Trophoblast cell (in vitro differentiated cells and primary cell): ENCODE results near the gene KBTBD13.
A peak's percentile ranks its signal among the peaks of the same experiment; 100 is the strongest.

Experiments used
- DNase-seq, 2 donors: peaks; one replicate each; pipeline ENCODE4 v3.0.0-alpha.2; 2016
- H2AFZ ChIP-seq: 2 replicates; pipeline ENCODE4 v1.6.1; 2013; ENCODE audit warnings: low read length, moderate library complexity, mild to moderate bottlenecking; ENCODE audit not compliant: insufficient read depth, poor library complexity
- H2AK5ac ChIP-seq: 2 replicates; pipeline ENCODE4 v1.6.1; 2013; ENCODE audit warnings: mild to moderate bottlenecking, low read length
- H2BK120ac ChIP-seq: 2 replicates; pipeline ENCODE4 v1.6.1; 2013; ENCODE audit warnings: low read length, mild to moderate bottlenecking, moderate library complexity; ENCODE audit not compliant: insufficient read depth, poor library complexity
- H2BK12ac ChIP-seq: 2 replicates; pipeline ENCODE4 v1.6.1; 2013; ENCODE audit warnings: mild to moderate bottlenecking, low read length, moderate library complexity
- H2BK5ac ChIP-seq: 2 replicates; pipeline ENCODE4 v1.6.1; 2013; ENCODE audit warnings: low read length, low read depth, moderate library complexity, mild to moderate bottlenecking; ENCODE audit not compliant: poor library complexity
- H3K14ac ChIP-seq: 2 replicates; pipeline ENCODE4 v1.6.1; 2013; ENCODE audit warnings: mild to moderate bottlenecking, low read length
- H3K18ac ChIP-seq: 2 replicates; pipeline ENCODE4 v1.6.1; 2013; ENCODE audit warnings: mild to moderate bottlenecking, low read length
- H3K23ac ChIP-seq: 2 replicates; pipeline ENCODE4 v1.6.1; 2013; ENCODE audit warnings: low read length
- H3K27ac ChIP-seq: 2 replicates; pipeline ENCODE4 v1.5.1; 2013; ENCODE audit warnings: low read depth, mild to moderate bottlenecking, inconsistent platforms, low read length, moderate library complexity
- H3K27me3 ChIP-seq: 2 replicates; pipeline ENCODE4 v1.6.1; 2013; ENCODE audit warnings: inconsistent platforms, mild to moderate bottlenecking, low read length, moderate library complexity; ENCODE audit not compliant: insufficient read depth
- H3K36me3 ChIP-seq, 2 experiments: 1 replicate in 1 of 2; 2 replicates in 1 of 2; pipeline ENCODE4 v1.6.1; 2013; ENCODE audit warnings: low read length in 2 of 2, mild to moderate bottlenecking in 2 of 2, moderate library complexity in 1 of 2; ENCODE audit not compliant: insufficient read depth in 2 of 2, control insufficient read depth in 1 of 2
- H3K4ac ChIP-seq: 2 replicates; pipeline ENCODE4 v1.6.1; 2013; ENCODE audit warnings: low read depth, mild to moderate bottlenecking, low read length, moderate library complexity
- H3K4me1 ChIP-seq, 2 experiments: 1 replicate in 1 of 2; 2 replicates in 1 of 2; pipeline ENCODE4 v1.6.1; 2013; ENCODE audit warnings: low read length in 2 of 2, mild to moderate bottlenecking in 2 of 2, moderate library complexity in 1 of 2; ENCODE audit not compliant: insufficient read depth in 2 of 2, control insufficient read depth in 1 of 2
- H3K4me2 ChIP-seq: 2 replicates; pipeline ENCODE4 v1.6.1; 2013; ENCODE audit warnings: inconsistent platforms, mild to moderate bottlenecking, low read length, moderate library complexity
- H3K4me3 ChIP-seq: 2 replicates; pipeline ENCODE4 v1.5.1; 2013; ENCODE audit warnings: mild to moderate bottlenecking, low read depth, low read length, inconsistent platforms
- H3K79me1 ChIP-seq: one replicate; pipeline ENCODE4 v1.6.1; 2013; ENCODE audit warnings: low read length
- H3K79me2 ChIP-seq: 2 replicates; pipeline ENCODE4 v1.6.1; 2013; ENCODE audit warnings: low read length, mild to moderate bottlenecking; ENCODE audit not compliant: control insufficient read depth, insufficient read depth, poor library complexity
- H3K9ac ChIP-seq: 2 replicates; pipeline ENCODE4 v1.6.1; 2013; ENCODE audit warnings: mild to moderate bottlenecking, low read length
- H3K9me3 ChIP-seq: 2 replicates; pipeline ENCODE4 v1.6.1; 2013; ENCODE audit warnings: low read depth, mild to moderate bottlenecking, control low read depth, inconsistent platforms, low read length; ENCODE audit not compliant: insufficient read depth
- H4K12ac ChIP-seq: 2 replicates; pipeline ENCODE4 v1.6.1; 2013; ENCODE audit warnings: low read depth, mild to moderate bottlenecking, low read length, moderate library complexity
- H4K8ac ChIP-seq: 2 replicates; pipeline ENCODE4 v1.6.1; 2013; ENCODE audit warnings: low read depth, mild to moderate bottlenecking, low read length, moderate library complexity
- H4K91ac ChIP-seq: one replicate; pipeline ENCODE4 v1.6.1; 2013; ENCODE audit warnings: low read depth, mild to moderate bottlenecking, low read length, moderate library complexity
- WGBS: extraction: QIAGEN DNeasy Blood & Tissue Kit; methylation state at CpG from one replicate; pipeline ENCODE4 v1.1.7; 2013; ENCODE audit warnings: missing lambda C conversion rate; ENCODE audit not compliant: insufficient read length, insufficient coverage; ENCODE audit errors: extremely low coverage; 5-methylcytosine and 5-hydroxymethylcytosine counted together

KBTBD13 gene

DNA sequence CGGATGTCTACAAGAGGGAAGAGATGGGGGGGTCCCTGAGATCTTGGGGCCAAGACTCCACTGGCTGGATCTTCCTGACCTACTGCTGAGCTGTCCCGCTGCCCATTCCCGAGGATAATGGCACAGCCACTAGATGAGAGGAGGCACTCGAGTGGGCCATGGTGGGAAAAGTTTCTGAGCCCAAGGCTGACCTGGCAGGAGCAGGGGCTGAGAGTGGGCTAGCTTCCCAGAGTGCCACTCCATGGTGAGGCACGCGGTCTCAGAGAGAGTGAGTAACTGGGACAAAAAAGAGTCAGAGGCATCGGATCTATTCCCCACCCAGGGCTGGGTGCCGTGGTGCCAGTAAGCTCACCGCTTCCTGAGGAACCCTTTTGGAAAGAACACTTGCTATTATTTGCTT is 20.4 kb upstream of the KBTBD13 start:
- Histone ChIP-seq H3K23ac (no peak overlapping the region), H2AK5ac (peak overlapping the region; percentile 50), H3K9me3 (peaks cover 2% of the 10 kb centered on the region), H2BK5ac (peak overlapping the region; percentile 11), H3K4ac (peak overlapping the region; percentile 28), H4K91ac (peak overlapping the region; percentile 52), H3K36me3 (peaks cover 0 to 2% of the 10 kb centered on the region in 2 experiments), H3K27ac (peak overlapping the region; percentile 42), H2BK12ac (peak overlapping the region; percentile 51), H3K4me1 (peaks cover 13 to 22% of the 10 kb centered on the region in 2 experiments), H2BK120ac (peak overlapping the region; percentile 9), H3K79me1 (peaks cover 3% of the 10 kb centered on the region), H4K8ac (no peak overlapping the region), H3K18ac (peak overlapping the region; percentile 27), H3K4me3 (no peak overlapping the region), H2AFZ (no peak overlapping the region), H3K27me3 (no peaks in the 10 kb centered on the region), H4K12ac (no peak overlapping the region), H3K4me2 (no peak overlapping the region), H3K79me2 (no peaks in the 10 kb centered on the region), H3K14ac (peak overlapping the region; percentile 63), H3K9ac (no peak overlapping the region)
- WGBS = no CpG with 5 or more reads among the region's 9 CpGs
- DNase-seq = no peak

DNA sequence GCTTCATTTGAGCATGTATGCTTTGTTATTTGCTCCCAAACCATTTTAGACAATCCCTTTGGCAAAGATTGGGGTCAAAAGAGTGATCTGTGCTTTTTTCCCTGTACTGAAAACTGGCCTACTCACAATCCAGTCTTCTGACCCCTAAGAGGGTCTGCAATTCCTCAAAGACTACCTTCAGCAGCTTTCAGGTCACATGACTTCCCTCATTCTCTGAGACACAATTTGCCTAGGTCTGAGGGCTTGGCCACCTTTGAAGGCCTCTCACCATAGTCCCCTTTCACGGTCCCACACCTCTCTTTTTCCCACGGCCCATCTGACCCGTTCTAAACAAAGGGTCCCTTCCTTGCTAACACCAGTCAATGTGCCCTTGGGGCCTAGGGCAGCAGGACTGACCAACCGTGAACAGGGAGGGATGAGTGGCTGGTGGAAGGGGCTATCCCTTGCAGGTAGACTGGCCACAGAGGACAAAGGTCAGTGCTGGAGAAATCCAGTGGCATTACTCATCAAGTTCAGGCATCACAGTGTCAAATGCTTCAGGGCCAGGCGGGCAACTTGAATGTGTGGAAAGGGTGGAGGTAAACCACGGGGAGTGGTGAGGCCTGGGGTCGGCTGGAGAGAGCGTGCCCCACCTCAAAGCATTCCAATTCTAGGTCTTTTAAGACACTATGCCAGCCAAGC is 19.5 kb upstream of the KBTBD13 start:
- Histone ChIP-seq H4K91ac (no peak overlapping the region), H3K79me1 (peaks cover 3% of the 10 kb centered on the region), H2BK120ac (no peak overlapping the region), H3K79me2 (no peaks in the 10 kb centered on the region), H2AK5ac (no peak overlapping the region), H3K4me1 (peaks cover 13 to 23% of the 10 kb centered on the region in 2 experiments), H3K9ac (no peak overlapping the region), H3K36me3 (peaks cover 0 to 2% of the 10 kb centered on the region in 2 experiments), H3K23ac (no peak overlapping the region), H3K18ac (no peak overlapping the region), H3K27ac (peak overlapping the region; percentile 51), H3K4ac (no peak overlapping the region), H3K14ac (no peak overlapping the region), H3K27me3 (no peaks in the 10 kb centered on the region), H3K4me2 (peak overlapping the region; percentile 32), H4K12ac (no peak overlapping the region), H3K9me3 (peaks cover 2% of the 10 kb centered on the region), H2BK5ac (no peak overlapping the region), H2BK12ac (no peak overlapping the region), H4K8ac (no peak overlapping the region), H2AFZ (no peak overlapping the region), H3K4me3 (no peak overlapping the region)
- no CpG with 5 or more reads among the region's 8 CpGs for WGBS
- DNase-seq = peak; percentile 66 to 82

DNA sequence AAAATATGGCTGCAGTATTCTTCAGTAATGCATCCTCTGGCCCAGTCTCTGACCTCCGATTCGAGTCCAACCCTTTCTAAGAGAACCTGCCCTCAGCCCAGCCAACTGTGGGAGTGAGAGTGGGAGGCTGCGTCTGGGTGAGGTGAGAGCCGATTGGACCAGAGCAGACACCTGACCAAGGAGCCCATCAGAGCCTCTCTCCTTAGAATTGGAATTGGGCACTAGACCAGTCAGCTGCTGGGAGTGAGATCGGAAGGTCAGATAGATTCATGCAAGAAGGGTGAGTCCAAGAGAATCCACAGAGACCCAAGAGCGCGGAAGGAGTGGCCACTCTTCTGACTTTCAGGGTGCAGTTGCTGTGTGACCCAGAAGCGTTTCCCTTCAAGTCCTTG is 19.0 kb upstream of the KBTBD13 start:
- Histone ChIP-seq H3K4me3 (no peak overlapping the region), H3K79me2 (no peaks in the 10 kb centered on the region), H3K9me3 (peaks cover 2% of the 10 kb centered on the region), H4K91ac (peak overlapping the region; percentile 11), H3K18ac (no peak overlapping the region), H3K36me3 (peaks cover 0 to 2% of the 10 kb centered on the region in 2 experiments), H3K23ac (no peak overlapping the region), H3K27ac (peak overlapping the region; percentile 51), H4K12ac (no peak overlapping the region), H3K4ac (no peak overlapping the region), H2BK120ac (no peak overlapping the region), H2AFZ (no peak overlapping the region), H3K9ac (no peak overlapping the region), H2BK12ac (no peak overlapping the region), H3K79me1 (peaks cover 3% of the 10 kb centered on the region), H3K14ac (no peak overlapping the region), H2BK5ac (no peak overlapping the region), H3K4me1 (peaks cover 16 to 29% of the 10 kb centered on the region in 2 experiments), H3K27me3 (no peaks in the 10 kb centered on the region), H4K8ac (no peak overlapping the region), H2AK5ac (no peak overlapping the region), H3K4me2 (peak overlapping the region; percentile 32)
- no peak for DNase-seq
- no CpG with 5 or more reads among the region's 8 CpGs for WGBS

DNA sequence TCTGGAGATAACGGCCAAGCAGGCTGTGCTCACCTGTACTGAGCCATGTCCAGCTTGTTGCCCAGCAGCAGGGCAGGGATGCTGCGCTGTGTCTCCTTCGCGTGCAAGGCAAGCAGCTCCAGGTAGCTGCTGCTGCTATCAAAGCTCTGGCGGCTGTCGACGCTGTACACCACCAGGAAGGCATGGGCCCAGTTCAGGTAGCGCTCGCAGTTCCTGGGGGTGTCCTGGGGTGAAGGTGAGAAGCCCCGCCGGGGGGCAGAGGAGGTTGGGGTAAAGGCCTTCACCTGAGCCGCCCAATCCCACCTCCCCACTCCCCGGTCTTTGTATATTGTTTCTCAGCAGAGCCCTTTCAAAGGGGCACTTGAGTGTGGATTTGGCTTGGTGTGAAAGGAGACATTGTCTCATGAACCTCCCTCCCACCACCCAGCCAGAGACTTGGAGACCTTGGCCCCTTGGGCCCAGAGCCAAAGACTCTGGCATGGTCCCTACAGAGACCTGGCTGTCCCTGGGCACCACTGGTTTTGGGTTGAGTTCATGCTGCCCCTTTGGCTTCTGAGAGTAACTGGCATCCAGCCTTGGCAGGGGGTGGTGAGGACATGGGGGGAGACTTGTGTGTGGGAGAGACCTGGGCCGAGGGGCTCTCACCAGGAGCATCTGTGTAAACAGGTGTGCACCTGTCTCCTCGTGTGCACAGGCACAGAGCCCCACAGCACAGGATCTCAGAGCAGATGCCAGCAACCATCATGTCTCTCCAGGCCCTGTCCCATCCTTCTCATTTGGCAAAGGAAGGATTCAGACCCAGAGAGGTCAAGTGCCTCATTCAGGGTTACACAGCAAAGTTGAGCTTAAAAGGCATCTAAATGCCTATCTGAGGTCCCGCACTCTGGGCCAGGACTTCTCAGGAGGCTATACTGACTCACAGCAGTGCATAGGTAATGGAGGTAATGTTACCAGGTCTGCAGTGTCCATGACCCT is 17.9 kb upstream of the KBTBD13 start:
- Histone ChIP-seq H2BK12ac (peak overlapping the region; percentile 1), H4K12ac (no peak overlapping the region), H3K4ac (no peak overlapping the region), H2AK5ac (no peak overlapping the region), H2AFZ (no peak overlapping the region), H3K9ac (no peak overlapping the region), H3K27ac (no peak overlapping the region), H4K91ac (no peak overlapping the region), H3K18ac (no peak overlapping the region), H3K4me2 (no peak overlapping the region), H3K4me1 (peaks cover 21 to 36% of the 10 kb centered on the region in 2 experiments), H3K79me1 (peaks cover 3% of the 10 kb centered on the region), H4K8ac (no peak overlapping the region), H3K14ac (no peak overlapping the region), H2BK5ac (no peak overlapping the region), H3K36me3 (no peaks in the 10 kb centered on the region), H3K79me2 (no peaks in the 10 kb centered on the region), H3K23ac (no peak overlapping the region), H2BK120ac (no peak overlapping the region), H3K27me3 (no peaks in the 10 kb centered on the region), H3K4me3 (no peak overlapping the region), H3K9me3 (peaks cover 2% of the 10 kb centered on the region)
- no CpG with 5 or more reads among the region's 16 CpGs for WGBS
- no peak for DNase-seq
